Endothelial cell of umbilical vein (primary cell): ENCODE measurements around the gene SUSD6. TPM values are rescaled to one million over a fixed set of nuclear protein-coding genes. Genes with fewer than 3 reads are reported as not detected.

Source experiments
- BruUV-seq: library from RNA; stranded (reverse); fragments of 400-500 nt; replicated peaks from 2 replicates; lab custom pipeline; 2021; lab: Mats Ljungman, UMichigan
- CTCF ChIA-PET: fragments of 300-600, 350-600 bp; sonication (Branson Sonifier 250); formaldehyde crosslinking; loops from one replicate; lab custom pipeline; 2021; ENCODE audit warnings: antibody characterized with exemption, inconsistent platforms; lab: Charles Lee
- POLR2A ChIA-PET: fragments of 300-600, 350-600 bp; sonication (Branson Sonifier 250); formaldehyde crosslinking; loops from one replicate; lab custom pipeline; 2021; ENCODE audit warnings: antibody characterized with exemption, inconsistent platforms; lab: Charles Lee
- DNase-seq: peaks from one replicate; pipeline ENCODE4 v3.0.0-alpha.2; 2011; ENCODE audit warnings: low read depth, low spot score
- FAIRE-seq: peaks from 2 replicates; lab custom pipeline; 2011; peaks lifted over from hg19 to GRCh38; lab: Jason Lieb, UNC
- H2AFZ ChIP-seq: 2 replicates; pipeline ENCODE4 v1.6.0; 2012; ENCODE audit warnings: low read depth, low read length, control low read depth, inconsistent platforms
- H3K27ac ChIP-seq: 2 replicates; pipeline ENCODE4 v1.5.1; 2011; ENCODE audit warnings: low read depth, mild to moderate bottlenecking, control low read depth, low read length, moderate library complexity; ENCODE audit not compliant: insufficient read depth
- H3K27me3 ChIP-seq, 2 experiments: 2 replicates each; pipeline versions ENCODE4 v1.6.0 to v1.6.1; 2011; ENCODE audit warnings: low read length in 2 of 2, mixed read lengths in 1 of 2; ENCODE audit not compliant: control insufficient read depth in 2 of 2, insufficient read depth in 2 of 2
- H3K36me3 ChIP-seq, 2 experiments: 2 replicates in 1 of 2; 3 replicates in 1 of 2; pipeline ENCODE4 v1.5.1; 2011; ENCODE audit warnings: low read length in 2 of 2, mild to moderate bottlenecking in 1 of 2, moderate library complexity in 1 of 2; ENCODE audit not compliant: control insufficient read depth in 2 of 2, insufficient read depth in 2 of 2; ENCODE audit errors: extremely low read depth in 1 of 2
- H3K4me1 ChIP-seq: 3 replicates; pipeline ENCODE4 v1.5.1; 2011; ENCODE audit warnings: mild to moderate bottlenecking, low read length; ENCODE audit not compliant: control insufficient read depth, insufficient read depth; ENCODE audit errors: extremely low read depth
- H3K4me2 ChIP-seq: 2 replicates; pipeline ENCODE4 v1.6.1; 2011; ENCODE audit warnings: low read length, control low read depth, mixed read lengths; ENCODE audit not compliant: insufficient read depth
- H3K4me3 ChIP-seq, 3 experiments: fragments of 200-600 bp in 1 of 3; sonication (generic), shearing (Covaris generic) in 1 of 3; replicated peaks in 1 of 3; 2 replicates each; pipeline ENCODE4 v1.5.1; 2011 to 2016; ENCODE audit warnings: control low read depth in 3 of 3, low read length in 3 of 3, mild to moderate bottlenecking in 2 of 3, inconsistent platforms in 1 of 3, low read depth in 1 of 3, moderate library complexity in 1 of 3; ENCODE audit not compliant: insufficient read depth in 1 of 3
- H3K79me2 ChIP-seq: 2 replicates; pipeline ENCODE4 v1.6.0; 2012; ENCODE audit warnings: low read length, inconsistent platforms; ENCODE audit not compliant: control insufficient read depth, insufficient read depth
- H3K9ac ChIP-seq: replicated peaks from 2 replicates; pipeline ENCODE3; 2011; ENCODE audit warnings: low read length, control low read depth; ENCODE audit not compliant: insufficient read depth; ENCODE audit errors: extremely low read depth
- H3K9me1 ChIP-seq: replicated peaks from 3 replicates; pipeline ENCODE4 v1.6.0; 2011; ENCODE audit warnings: mild to moderate bottlenecking, low read length; ENCODE audit not compliant: control insufficient read depth, insufficient read depth; ENCODE audit errors: extremely low read depth
- H3K9me3 ChIP-seq: replicated peaks from 2 replicates; pipeline ENCODE4 v1.5.1; 2012; ENCODE audit warnings: low read length, inconsistent platforms; ENCODE audit not compliant: control insufficient read depth, insufficient read depth
- H4K20me1 ChIP-seq: replicated peaks from 2 replicates; pipeline ENCODE3; 2011; ENCODE audit warnings: mild to moderate bottlenecking, low read length; ENCODE audit not compliant: control insufficient read depth, insufficient read depth; ENCODE audit errors: extremely low read depth
- EZH2 ChIP-seq: IDR thresholded peaks from 2 replicates; pipeline ENCODE4 v1.6.1; 2012; ENCODE audit warnings: borderline replicate concordance, low read depth, mild to moderate bottlenecking, moderate library complexity, low read length, inconsistent platforms; ENCODE audit not compliant: severe bottlenecking
- FOS ChIP-seq: IDR thresholded peaks from 2 replicates; pipeline ENCODE4 v1.6.1; 2011; ENCODE audit warnings: mild to moderate bottlenecking, low read length, moderate library complexity, borderline replicate concordance; ENCODE audit not compliant: insufficient read depth
- GATA2 ChIP-seq: IDR thresholded peaks from 2 replicates; pipeline ENCODE4 v1.7.0; 2011; ENCODE audit warnings: low read depth, mild to moderate bottlenecking, moderate library complexity, mixed read lengths, low read length; ENCODE audit not compliant: insufficient read length, insufficient read depth
- JUN ChIP-seq: IDR thresholded peaks from 2 replicates; pipeline ENCODE4 v1.6.1; 2011; ENCODE audit warnings: borderline replicate concordance, low read depth; ENCODE audit not compliant: insufficient read length, insufficient read depth
- MYC ChIP-seq: IDR thresholded peaks from one replicate; pipeline ENCODE4 v1.6.1; 2011; ENCODE audit warnings: mild to moderate bottlenecking, low read depth, low read length
- POLR2A ChIP-seq: IDR thresholded peaks from 2 replicates; pipeline ENCODE4 v1.6.1; 2012; ENCODE audit warnings: low read depth, mild to moderate bottlenecking, control low read depth, low read length
- POLR2AphosphoS5 ChIP-seq: IDR thresholded peaks from 2 replicates; pipeline ENCODE4 v1.6.1; 2012; ENCODE audit warnings: low read depth, mild to moderate bottlenecking, control low read depth, low read length, moderate library complexity; ENCODE audit not compliant: insufficient read depth
- dilution Hi-C: fragments of 300-500 bp; cut with MboI; formaldehyde crosslinking; loops from one replicate; pipeline ENCODE4 v1.15.0; 2019; ENCODE audit warnings: low sequenced_read_pairs; ENCODE audit not compliant: extremely low pct_ligation_motif_present
- intact Hi-C: fragments of 100-400 bp; cut with micrococcal nuclease; formaldehyde crosslinking; loops from one replicate; pipeline ENCODE4 v1.10.0; 2022
- polyA plus RNA-seq, 4 experiments: library from polyadenylated mRNA; depleted of rRNA in 3 of 4; stranded (reverse) in 3 of 4; unstranded in 1 of 4; fragments of >200 nt; gene quantifications; 2 replicates each; pipeline versions ENCODE4 v1.2.1 to v1.2.3, GENCODE V29; 2011 to 2012; ENCODE audit warnings: missing spikeins in 1 of 4
- total RNA-seq: library from RNA; stranded (reverse); gene quantifications from 2 replicates; pipeline ENCODE4 v1.2.3, GENCODE V29; 2021
- TF ChIP-seq, protein P1 (sequence below): IDR thresholded peaks from 2 replicates; pipeline ENCODE4 v1.6.1; 2011; ENCODE audit not compliant: insufficient read depth, insufficient read length
- TF ChIP-seq, protein P2 (sequence below), 2 donors: IDR thresholded peaks; 1 replicate in 1 of 2; 2 replicates in 1 of 2; pipeline ENCODE4 v1.5.1; 2011; ENCODE audit warnings: low read length in 2 of 2, mild to moderate bottlenecking in 2 of 2, moderate library complexity in 2 of 2, control low read depth in 1 of 2, inconsistent platforms in 1 of 2, low read depth in 1 of 2; ENCODE audit not compliant: insufficient read depth in 1 of 2; ENCODE audit errors: extremely low read depth in 1 of 2

SUSD6 gene
- total and polyA plus RNA-seq, 2 donors (not counting 3 experiments of a cell fraction or from before 2014, with no cell fraction given): 13.4 to 19.5 TPM

DNA sequence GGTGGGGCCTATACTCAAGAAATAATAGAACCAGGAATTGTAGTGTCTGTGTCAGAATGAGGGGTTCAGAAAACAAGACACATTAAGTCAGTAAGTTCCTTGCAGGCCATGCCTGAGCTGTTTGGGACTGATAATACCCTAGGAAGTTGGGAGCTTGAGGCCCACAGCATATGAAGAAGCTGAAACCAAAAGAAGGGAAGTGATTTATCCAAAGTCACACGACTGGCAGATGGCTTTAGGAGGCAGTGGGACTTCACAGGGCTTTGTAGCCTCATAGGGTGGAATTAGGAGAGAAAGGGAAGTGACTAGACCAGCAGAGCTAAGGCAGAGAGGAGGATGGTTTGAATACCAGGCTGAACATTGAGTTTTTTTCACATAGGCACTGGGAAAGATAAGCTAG is 99.0 kb downstream of the SUSD6 start:
- POLR2A ChIA-PET: no interaction called here
- dilution Hi-C loops: no loop called here

DNA sequence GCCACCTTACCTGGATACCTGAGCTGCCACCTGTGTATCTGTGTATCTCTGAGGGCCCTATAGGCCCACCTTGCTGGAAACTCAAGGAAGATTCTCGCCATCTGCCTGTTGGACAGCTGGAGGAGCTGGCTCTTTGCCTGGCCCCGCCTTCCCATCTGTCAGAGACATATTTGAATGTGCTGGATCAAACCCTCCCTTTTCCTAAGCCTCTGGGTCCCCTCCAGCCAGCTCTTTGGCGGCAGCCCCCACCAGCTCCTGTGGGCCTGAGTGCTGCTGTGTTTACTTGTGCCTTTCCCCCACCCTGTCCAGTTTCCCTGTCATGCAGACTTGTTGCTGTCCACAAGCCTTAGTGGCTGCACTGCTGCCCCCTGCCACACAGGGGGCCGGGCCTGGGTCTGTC is 99.7 kb downstream of the SUSD6 start:
- ChIA-PET POLR2A (no interaction called here), CTCF (interaction anchor here (1.4 to 2.3 kb wide), 3 partner anchors 15 to 126 kb away, joined by 3 to 7 read pairs (median 5); no protein-coding TSS in a partner anchor)
- H2AFZ ChIP-seq: no peak overlapping the region
- no peaks in the 10 kb centered on the region for H3K9me3 ChIP-seq
- DNase-seq: no peak
- H3K4me2 ChIP-seq: no peak overlapping the region
- TF ChIP-seq FOS: no peak
- TF ChIP-seq, protein P1, sequence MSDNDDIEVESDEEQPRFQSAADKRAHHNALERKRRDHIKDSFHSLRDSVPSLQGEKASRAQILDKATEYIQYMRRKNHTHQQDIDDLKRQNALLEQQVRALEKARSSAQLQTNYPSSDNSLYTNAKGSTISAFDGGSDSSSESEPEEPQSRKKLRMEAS: no peak
- no peak for TF ChIP-seq MYC
- TF ChIP-seq, protein P2, sequence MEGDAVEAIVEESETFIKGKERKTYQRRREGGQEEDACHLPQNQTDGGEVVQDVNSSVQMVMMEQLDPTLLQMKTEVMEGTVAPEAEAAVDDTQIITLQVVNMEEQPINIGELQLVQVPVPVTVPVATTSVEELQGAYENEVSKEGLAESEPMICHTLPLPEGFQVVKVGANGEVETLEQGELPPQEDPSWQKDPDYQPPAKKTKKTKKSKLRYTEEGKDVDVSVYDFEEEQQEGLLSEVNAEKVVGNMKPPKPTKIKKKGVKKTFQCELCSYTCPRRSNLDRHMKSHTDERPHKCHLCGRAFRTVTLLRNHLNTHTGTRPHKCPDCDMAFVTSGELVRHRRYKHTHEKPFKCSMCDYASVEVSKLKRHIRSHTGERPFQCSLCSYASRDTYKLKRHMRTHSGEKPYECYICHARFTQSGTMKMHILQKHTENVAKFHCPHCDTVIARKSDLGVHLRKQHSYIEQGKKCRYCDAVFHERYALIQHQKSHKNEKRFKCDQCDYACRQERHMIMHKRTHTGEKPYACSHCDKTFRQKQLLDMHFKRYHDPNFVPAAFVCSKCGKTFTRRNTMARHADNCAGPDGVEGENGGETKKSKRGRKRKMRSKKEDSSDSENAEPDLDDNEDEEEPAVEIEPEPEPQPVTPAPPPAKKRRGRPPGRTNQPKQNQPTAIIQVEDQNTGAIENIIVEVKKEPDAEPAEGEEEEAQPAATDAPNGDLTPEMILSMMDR (IDR thresholded peaks at IDR 0.05; ENCODE audit: extremely low read depth in 1 of 2, insufficient read depth in 1 of 2, low read depth in 1 of 2, low read length in 2 of 2): no peak
- TF ChIP-seq EZH2: no peak
- TF ChIP-seq GATA2: no peak
- no peak for TF ChIP-seq POLR2A
- no peak for TF ChIP-seq POLR2AphosphoS5
- no peak for TF ChIP-seq JUN
- H3K79me2 ChIP-seq: no peaks in the 10 kb centered on the region
- H3K4me3 ChIP-seq: no peak overlapping the region
- FAIRE-seq: no peak
- peaks cover 20% of the 10 kb centered on the region for H3K4me1 ChIP-seq
- no TSS peak for BruUV-seq
- intact Hi-C loops: no loop called here
- no peaks in the 10 kb centered on the region for H4K20me1 ChIP-seq
- H3K27me3 ChIP-seq: no peaks in the 10 kb centered on the region
- H3K9me1 ChIP-seq: no peaks in the 10 kb centered on the region
- H3K27ac ChIP-seq: no peak overlapping the region
- H3K9ac ChIP-seq: no peak overlapping the region
- H3K36me3 ChIP-seq: peaks cover 7 to 17% of the 10 kb centered on the region in 2 experiments
- dilution Hi-C loops: no loop called here

More for the DNA sequence above, 99.0 kb downstream of the SUSD6 start:
- peaks cover 19% of the 10 kb centered on the region for H3K4me1 ChIP-seq
- intact Hi-C loops: no loop called here
- no peaks in the 10 kb centered on the region for H4K20me1 ChIP-seq
- H3K27me3 ChIP-seq: no peaks in the 10 kb centered on the region
- no peak overlapping the region for H3K9ac ChIP-seq
- TF ChIP-seq EZH2 (no peak), GATA2 (no peak), JUN (no peak)
- TF ChIP-seq, protein P1: no peak
- H2AFZ ChIP-seq: no peak overlapping the region
- no peak overlapping the region for H3K27ac ChIP-seq
- no peaks in the 10 kb centered on the region for H3K79me2 ChIP-seq
- DNase-seq (no peak), FAIRE-seq (no peak)
- H3K4me3 ChIP-seq: no peak overlapping the region
- no TSS peak for BruUV-seq
- no peaks in the 10 kb centered on the region for H3K9me3 ChIP-seq
- H3K36me3 ChIP-seq: peaks cover 7 to 17% of the 10 kb centered on the region in 2 experiments
- H3K9me1 ChIP-seq: no peaks in the 10 kb centered on the region
- CTCF ChIA-PET: interaction anchor here (1.2 to 2.3 kb wide), 4 partner anchors 9 to 126 kb away, joined by 3 to 7 read pairs (median 4); no protein-coding TSS in a partner anchor
- H3K4me2 ChIP-seq: no peak overlapping the region
